HG02678 (cell line): Measurements from ENCODE around the gene CSPG4.
"Not testable (repeated sequence)": the region's sequence is repeated elsewhere in the genome, so short reads cannot be mapped to it uniquely, and the experiment has no call there.

Experiments
- ATAC-seq: cut with Tn5 transposase; IDR thresholded peaks from one replicate; pipeline ENCODE4 v1.9.1; 2021; ENCODE audit warnings: mild to moderate bottlenecking, moderate library complexity; ENCODE audit not compliant: unreplicated experiment

The CSPG4 gene

DNA sequence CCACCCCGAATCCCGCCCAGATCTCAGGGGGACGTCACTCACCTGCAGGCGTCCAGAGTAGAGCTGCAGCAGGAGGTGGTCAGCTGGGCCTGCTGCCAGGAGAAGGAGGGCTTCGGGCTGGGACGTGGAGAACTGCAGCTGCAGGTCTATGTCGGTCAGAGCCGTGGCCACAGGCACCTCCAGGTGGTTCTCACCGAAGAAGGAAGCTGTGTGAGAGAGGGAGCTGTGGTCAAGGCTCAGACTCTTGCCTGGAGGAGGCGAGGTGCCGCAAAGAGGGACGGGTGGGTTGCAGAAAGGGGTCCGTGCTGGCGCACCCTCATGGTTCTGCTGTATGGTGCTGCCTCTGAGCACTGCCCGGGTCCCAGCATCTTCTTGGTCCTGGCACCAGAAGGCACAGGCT, 19.6 kb downstream of the CSPG4 start:
- ATAC-seq: not testable (repeated sequence)

DNA sequence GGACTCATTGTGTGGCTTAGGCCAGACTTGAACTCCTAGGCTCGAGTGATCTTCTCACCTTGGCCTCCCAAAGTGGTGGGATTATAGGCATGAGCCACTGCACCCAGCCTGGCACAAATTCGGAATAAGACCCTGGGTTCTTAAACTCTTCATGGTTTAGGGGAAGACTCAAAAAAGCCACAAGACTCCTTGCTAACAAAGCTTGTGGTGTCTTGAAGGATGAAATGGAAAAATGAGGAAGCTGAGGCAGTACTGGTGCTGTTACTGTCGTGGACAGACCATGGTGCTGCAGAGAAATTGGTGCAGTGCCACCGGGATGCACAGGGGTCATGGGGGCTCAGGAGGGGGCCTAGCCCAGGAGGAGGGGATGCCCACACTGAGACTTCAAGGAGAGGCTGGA, 20.3 kb downstream of the CSPG4 start:
- not testable (repeated sequence) for ATAC-seq

DNA sequence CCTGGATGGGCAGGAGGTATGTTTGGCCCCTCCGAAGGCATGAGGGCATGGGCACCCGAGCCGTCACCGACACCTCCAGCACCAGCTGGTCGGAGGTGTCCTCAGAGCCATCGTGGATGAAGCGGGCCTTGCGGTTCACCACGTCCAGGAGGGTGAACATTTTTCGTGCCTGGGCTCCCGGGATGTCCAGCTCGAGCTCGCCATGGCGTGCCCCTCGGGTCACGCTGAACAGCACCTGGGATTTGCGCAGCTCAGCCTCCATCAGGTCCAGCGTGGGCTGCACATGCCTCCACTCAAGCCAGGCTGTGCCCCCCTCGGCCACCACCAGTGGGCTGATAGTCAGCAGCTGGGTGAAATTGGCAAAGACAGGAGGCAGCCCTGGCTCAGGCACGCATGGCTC, 23.2 kb downstream of the CSPG4 start:
- not testable (repeated sequence) for ATAC-seq

DNA sequence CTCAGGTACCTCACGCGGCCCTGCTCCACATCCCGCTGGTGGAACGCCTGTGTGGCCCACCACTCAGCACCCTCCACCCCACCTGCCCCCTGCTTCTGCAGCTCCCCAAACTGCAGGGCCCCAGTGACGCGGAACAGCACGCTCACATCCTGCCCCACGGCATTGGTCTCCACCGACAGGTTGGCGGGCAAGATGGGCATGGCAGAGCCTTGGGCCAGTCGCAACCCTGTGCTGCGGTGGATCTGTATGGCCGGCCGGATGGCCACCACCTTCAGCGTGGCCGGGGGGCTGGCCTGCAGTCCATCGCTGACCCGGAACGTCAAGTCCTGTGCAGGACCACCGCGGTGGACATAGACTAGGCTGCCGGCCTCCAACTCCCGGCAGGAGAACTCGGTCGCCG, 23.8 kb downstream of the CSPG4 start:
- no peak for ATAC-seq

DNA sequence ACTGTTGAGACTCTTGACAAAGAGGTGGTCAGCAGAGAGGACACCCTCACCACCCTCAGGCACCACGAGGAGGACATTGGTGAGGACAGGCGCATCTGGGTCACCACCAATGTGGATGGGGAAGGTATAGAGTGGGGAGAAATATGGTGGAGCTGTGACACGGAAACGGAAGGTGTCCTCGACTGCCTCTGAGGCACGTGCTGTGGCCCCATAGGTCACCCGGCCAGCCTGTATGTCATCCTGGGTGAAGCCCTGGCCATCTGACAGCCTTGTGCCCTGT, 24.4 kb downstream of the CSPG4 start:
- ATAC-seq: no peak

DNA sequence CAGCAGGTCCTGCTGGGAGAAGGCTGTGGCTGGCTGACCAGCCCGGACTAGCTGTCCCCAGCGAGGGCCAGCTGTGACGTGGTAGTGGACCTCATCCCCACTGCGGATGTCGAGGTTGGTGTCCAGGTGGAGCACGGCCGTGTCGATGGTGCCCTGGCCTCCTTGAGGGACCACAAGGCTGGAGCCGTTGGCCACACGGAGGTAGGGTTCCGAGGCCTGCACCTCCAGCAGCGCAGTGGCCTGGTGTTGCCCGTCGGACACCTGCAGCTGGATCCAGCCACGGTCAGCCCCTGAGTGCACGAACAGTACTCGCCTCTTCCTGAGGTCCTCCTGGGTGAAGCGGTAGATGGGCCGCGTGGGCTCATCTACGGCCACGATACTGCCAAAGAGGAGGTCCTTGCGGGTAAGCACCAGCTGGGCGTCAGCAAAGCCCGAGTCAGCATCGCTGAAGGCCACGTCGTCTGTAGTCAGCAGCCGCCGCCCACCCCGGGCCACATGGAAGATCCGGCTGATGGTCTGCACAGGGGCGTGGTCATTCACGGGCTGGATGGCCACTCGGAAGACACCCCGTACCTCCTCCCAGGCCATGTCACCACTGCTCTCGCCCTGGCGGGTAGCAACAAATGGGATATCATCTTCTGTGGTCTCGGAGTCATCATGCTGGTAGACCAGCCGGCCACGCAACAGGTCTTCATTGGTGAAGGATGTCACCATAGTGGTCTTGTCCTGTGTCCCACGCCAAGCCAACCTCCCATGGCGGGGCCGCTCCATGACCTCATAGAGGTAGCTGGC, 25.0 kb downstream of the CSPG4 start:
- no peak for ATAC-seq

DNA sequence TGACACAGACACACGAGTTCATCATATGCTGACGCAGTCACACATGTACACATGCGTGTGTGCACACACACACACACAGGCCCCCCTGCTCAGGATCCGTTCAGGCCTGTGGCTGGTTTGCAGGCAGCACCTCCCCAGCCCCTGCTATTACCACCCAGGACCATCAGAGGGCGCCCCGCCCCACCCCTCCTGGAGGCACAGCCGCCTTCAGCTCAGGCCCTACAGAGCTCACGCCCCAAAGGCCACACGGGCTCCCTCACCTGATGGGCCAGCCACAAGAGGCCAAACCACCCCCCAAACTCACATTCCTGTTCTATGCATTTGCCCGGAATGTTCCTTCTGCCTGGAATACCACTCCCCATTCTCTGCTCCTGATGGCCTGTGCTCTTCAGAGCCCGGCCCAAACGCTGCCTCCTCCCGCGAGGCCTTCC, 26.4 kb downstream of the CSPG4 start:
- ATAC-seq: not testable (repeated sequence)

DNA sequence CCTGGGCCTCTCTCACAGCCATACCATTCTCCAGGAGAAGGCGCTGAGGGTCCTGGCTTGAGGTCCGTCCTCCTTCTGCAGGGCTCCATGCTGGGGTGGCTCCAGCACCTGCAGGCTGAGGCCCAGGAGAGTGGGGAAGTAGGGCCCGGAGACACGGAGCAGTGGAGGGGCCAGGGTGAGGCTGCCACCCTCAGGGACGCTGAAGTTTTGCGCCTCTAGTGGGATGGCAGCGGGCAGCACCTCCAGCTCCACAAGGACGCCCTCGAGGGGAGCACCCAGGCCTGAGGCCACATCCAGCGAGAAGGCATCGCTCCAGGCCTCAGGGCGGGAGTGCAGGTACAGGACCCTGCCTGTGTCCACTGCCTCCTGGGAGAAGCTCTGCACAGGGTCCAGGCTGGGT, 27.5 kb downstream of the CSPG4 start:
- no peak for ATAC-seq

DNA sequence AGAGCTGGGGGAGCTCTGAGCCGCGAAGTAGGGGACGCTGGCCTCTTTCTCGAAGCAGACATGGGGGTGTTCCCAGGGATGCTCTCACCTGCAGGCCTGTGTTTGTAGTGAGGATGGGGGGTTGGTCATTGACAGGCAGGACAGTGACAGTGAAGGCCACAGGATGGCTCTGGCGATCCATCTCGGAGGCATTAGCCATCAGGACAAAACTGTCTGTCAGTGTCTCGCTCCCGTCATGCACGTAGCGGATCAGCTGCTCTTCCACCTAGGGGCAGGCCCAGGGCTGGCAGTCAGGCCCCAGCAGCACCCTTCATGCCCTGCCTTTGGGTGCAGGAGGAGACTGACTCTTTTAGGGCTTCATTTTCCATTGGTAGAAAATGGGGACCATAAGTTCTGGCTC, 28.0 kb downstream of the CSPG4 start:
- ATAC-seq: no peak

DNA sequence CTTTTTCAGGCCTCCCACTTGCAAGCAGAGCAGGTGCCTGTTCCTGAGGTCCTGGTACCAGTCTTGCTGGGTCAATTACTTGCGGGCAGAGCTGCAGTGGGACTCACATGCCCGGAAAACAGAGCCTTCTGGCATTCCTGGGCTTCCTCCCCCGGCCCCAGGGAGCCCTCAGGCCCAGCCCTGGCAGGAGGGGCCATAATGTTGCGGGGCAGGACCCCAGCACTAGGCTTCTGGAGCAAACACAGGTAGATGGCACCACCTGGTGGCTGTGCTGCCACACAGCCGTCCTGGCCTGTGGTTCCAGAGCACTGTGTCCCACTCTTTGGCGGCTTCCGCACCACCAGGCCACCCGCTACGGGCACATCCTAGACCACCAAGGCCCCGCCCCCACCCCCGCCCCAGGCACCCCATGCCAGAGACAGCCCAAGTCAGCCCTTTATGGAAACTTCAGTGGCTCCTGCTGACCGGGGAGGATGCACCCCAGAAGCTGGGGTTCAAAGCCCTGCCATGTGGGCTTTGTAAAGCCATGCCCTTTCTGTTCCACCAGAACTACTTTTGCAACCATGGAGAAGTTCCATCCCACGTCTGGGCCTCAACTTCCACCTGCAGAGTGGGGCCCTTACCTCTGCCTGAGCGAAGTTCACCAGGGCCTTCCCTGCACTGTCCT, 28.9 kb downstream of the CSPG4 start:
- ATAC-seq: not testable (repeated sequence)

DNA sequence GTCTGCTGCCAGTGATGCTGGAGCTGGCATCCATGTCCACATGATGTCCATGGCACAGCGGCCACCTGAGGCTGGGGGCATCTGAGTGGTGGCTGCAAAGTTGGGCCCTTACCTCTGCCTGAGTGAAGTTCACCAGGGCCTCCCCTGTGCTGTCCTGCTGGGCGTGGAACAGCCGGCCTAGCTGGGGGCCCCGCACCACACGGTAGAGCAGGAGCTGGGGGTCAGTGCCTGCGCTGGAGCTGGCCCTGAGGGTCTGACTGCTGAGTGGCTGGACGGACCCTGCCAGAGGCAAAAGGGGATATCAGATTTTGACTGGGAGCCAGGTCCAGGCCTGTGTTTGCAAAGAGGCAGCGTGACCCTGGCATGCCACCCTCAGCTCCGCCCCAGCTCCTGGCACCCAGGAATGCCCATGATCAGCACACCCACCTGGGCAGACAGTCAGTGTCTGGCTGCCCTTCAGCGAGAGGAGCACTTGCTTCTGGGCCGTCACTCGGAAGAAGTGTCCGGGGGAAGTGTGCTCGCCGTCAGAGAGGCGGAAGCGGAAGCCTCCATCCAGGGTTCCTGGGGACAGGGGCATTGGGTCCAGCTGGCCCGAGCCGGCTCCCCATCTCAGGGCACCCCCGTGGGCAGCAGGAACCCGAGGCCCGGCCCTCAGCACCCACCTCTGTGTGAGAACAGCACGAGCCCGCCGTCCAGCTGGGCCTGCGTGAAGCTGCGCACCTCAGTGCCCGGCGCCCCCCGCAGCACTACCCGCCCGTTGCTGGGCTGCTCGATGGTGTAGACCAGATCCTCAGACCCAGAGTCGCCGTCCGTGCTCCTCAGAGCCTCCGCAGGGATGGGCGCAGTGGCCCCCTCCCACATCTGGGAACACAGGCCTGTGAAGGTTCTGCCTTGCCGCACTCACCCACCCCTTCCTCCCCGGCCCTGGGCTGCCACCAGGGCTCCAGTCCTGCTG, 30.2 kb downstream of the CSPG4 start:
- no peak for ATAC-seq

DNA sequence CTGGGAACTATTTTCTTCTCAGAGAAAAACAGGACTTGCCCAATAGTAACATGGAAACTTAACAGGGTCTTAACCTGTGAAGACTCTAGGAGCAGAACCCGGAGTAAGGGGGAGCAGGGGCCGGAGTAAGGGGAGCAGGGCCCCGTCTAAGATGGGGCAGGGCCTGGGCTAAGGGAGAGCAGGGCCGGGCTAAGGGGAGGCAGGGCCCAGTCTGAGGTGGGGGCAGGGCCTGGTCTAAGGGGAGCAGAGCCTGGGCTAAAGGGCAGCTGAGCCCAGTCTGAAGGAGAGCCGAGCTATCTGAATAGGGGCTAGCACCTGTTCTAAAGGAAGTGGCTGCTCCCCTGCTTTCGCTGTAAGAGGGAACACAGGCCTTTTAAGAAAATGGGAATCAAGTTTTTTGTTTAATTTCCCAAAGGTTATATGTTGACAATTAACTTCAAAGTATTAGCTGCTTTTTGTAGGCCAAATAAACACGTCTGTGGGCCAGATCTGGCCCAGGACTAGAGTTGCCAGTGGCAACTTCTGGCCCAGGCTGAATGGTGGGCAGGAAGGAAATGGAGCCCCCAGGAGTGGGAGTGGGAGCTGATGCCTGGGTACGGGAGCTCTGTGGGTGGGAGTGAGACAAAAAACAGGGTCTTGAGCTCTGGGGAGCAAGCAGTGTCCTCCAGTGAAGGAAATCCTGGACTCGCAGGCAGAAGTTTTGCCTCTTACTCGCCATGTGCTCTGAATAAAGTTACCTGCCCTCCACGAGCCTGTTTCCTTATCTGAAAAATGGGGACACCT, 32.5 kb downstream of the CSPG4 start:
- ATAC-seq: no peak

DNA sequence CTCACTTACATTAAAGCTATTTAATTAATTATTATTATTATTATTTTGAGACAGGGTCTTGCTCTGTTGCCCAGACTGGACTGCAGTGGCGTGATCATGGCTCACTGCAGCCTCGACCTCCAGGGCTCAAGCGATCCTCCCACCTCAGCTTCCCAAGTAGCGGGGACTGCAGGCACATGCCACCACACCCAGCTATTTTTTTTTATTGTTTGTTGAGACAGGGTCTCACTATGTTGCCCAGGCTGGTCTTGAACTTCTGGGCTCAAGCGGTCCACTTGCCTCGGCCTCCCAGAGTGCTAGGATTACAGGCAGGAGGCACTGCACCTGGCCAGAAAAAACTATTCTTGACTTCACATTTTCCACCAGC, 34.3 kb downstream of the CSPG4 start:
- not testable (repeated sequence) for ATAC-seq

DNA sequence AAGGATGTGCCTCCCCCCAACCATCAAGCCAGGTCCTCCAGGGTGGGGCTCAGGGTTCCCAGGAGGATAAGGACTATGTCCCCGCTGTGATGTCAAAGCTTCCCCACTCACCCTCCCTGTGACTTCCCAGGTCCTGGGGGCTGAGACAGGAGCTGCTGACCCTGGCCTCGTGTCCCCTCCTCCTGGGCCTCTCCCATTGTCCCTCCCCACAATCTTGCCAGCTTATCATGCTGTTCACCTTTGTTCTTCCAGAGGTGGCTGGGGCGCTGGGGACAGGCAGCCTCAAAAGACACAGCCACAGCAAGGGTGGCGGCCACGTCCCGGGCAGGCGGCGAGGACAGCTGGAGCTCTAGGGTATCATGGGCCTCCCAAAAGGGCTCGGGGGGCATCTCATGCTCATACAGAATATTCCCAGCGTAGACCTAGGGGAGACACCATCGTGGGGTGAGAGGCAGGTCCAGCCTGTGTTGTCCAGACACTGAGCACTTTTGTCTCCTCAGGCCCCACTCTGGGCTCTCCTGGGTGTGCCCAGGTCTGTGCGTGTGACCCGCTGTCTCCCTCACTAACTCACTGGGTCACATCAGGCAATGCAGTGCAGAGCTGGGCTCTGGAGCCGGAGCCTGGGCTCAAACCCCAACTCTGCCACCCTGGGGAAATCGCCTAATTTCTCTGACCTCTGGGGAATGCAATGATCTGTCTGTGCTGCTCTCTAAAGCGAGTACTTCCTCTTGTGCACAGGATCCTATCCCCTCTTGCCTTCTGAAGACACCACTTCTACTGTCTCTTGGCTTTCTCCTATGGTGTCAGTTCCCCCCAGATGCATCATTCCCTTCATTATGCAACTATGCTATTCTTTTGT, 35.0 kb downstream of the CSPG4 start:
- ATAC-seq: no peak

DNA sequence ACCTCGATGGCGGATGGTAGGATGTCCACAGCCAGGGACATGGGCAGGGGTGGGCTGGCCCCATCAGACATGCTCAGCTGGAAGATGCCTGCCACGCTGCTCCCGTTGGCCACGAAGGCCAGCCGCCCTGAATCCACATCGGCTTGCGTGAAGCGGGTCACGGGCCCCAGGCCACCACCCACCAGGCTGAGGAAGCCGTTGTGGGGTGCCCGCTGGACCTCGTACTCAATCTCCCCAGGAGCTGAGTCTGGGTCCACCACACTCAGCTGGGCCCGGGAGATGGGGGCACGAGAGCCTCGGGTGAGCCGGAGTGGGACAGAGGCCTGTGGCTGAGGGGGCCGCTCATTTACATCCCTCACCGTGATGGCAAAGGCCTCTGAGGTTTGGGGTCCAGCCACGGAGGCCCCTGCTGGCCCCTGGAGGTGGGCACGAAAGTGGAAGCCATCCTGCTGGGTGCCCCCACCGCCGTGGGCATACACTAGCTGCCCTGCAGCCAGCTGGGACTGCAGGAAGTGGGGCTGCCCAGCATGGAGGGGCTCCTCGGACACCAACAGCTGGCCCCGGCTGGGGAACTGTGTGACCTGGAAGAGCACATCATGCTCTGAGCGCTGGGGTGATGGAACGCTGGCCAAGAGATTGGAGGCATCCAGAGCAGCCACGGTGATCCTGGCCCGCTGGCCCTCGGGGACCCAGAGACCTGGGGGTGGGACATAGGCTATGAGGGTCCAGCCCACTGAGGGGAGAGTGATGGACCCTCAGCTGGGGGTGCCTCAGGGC, 35.8 kb downstream of the CSPG4 start:
- ATAC-seq: no peak

DNA sequence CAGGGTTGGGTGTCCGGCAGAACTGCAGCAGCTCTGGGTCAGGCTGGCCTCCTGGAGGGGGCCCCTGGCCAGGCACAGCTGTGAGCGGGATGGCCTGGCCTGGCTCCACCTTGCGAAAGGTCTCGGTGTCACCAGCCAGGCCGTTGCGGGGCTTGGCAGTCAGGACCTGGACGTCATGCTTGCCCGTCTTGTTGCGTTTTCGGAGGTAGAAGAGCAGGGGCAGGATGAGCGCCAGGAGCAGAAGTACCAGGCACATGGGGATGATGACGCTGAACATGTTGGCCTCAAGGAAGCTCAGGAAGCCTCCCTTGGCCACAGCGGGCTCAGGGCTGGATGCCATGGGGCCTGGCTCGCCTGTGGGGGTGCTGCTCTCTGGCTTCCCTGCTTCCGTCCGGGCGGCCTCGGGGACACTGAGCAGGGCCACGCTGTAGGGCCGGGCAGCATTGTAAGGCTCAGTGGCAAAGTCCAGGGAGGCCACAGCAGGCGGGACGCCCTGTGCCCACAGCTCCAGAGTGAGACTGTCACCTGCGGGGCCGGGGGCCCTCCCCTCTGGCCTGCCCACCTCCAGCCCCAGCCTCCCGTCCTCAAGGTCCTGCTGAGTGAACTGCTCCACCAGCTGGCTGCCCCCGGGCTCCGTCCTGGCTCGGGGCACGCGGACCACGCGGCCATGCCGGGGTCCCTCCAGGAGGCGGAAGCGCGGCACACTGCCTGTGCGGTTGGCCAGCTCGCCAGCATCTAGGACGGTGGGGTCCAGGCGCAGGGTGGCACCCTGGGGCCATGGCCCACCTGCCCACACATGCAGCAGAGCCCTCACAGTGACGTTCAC, 36.9 kb downstream of the CSPG4 start:
- no peak for ATAC-seq

DNA sequence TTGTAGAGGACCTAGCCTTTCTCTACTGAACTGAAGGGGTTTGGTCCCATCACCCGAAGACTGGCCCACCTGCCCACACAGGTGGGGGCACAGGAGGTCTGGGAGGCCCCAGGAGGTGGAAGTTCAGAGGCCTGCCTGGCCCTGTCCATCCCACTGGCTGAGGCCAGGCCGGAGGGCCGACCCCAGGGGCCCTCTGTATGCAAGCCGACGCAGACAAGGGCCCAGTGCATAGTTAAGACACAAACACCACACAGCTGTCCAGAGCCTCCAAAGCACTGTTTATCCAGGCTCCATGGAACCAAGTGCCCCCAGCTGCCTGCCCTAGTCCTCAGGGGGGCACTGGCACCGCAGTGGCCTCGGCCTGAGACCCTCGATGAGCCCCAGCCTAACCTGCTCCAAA, 38.3 kb downstream of the CSPG4 start:
- ATAC-seq: no peak
